Activated CD8-positive, alpha-beta T cell treated with anti-CD3 and anti-CD28 coated beads for 36 hours (primary cell): ENCODE data around the gene BRF1. TPM values are rescaled to one million over a fixed set of nuclear protein-coding genes. Genes with fewer than 3 reads are reported as not detected.

Experiments
- ATAC-seq: fragments of 200-7000 bp; cut with Tn5 transposase; one replicate; pipeline ENCODE4 v1.10.0; 2021; ENCODE audit warnings: mild to moderate bottlenecking, moderate library complexity
- CTCF ChIA-PET: fragments of 350-600 bp; sonication (Branson Sonifier 250); formaldehyde crosslinking; loops from one replicate; lab custom pipeline; 2021; ENCODE audit warnings: antibody characterized with exemption; lab: Charles Lee
- POLR2A ChIA-PET: fragments of 350-600 bp; sonication (Branson Sonifier 250); formaldehyde crosslinking; loops from one replicate; lab custom pipeline; 2021; ENCODE audit warnings: antibody characterized with exemption; lab: Charles Lee
- DNase-seq: peaks from one replicate; pipeline ENCODE4 v3.0.0-alpha.2; 2020
- H3K27ac Mint-ChIP-seq: one replicate; pipeline ENCODE4 v1.8.0; 2021; ENCODE audit warnings: mild to moderate bottlenecking, mixed read lengths
- H3K27me3 Mint-ChIP-seq: one replicate; pipeline ENCODE4 v1.8.0; 2021; ENCODE audit warnings: mixed read lengths
- H3K36me3 Mint-ChIP-seq: one replicate; pipeline ENCODE4 v1.8.0; 2021; ENCODE audit warnings: low read depth, mixed read lengths
- H3K4me1 Mint-ChIP-seq: one replicate; pipeline ENCODE4 v1.8.0; 2021; ENCODE audit warnings: low read depth, mixed read lengths
- H3K4me3 Mint-ChIP-seq: one replicate; pipeline ENCODE4 v1.8.0; 2021; ENCODE audit warnings: mild to moderate bottlenecking, moderate library complexity, mixed read lengths
- H3K9me3 Mint-ChIP-seq: one replicate; pipeline ENCODE4 v1.8.0; 2021; ENCODE audit warnings: mixed read lengths
- intact Hi-C: fragments of 100-400 bp; cut with micrococcal nuclease; formaldehyde crosslinking; loops from one replicate; pipeline ENCODE4 v1.10.0; 2022
- total RNA-seq, 2 experiments: library from RNA; stranded (reverse); gene quantifications; one replicate each; pipeline ENCODE4 v1.2.3, GENCODE V29; 2021
- TF ChIP-seq, protein P1 (sequence below): fragments of 200-600 bp; IDR thresholded peaks from one replicate; pipeline ENCODE4 v1.8.0; 2022; ENCODE audit warnings: antibody characterized with exemption, mild to moderate bottlenecking

Gene BRF1
- total RNA-seq, 2 experiments from 2014 or later = 25.3 to 26.6 TPM

DNA sequence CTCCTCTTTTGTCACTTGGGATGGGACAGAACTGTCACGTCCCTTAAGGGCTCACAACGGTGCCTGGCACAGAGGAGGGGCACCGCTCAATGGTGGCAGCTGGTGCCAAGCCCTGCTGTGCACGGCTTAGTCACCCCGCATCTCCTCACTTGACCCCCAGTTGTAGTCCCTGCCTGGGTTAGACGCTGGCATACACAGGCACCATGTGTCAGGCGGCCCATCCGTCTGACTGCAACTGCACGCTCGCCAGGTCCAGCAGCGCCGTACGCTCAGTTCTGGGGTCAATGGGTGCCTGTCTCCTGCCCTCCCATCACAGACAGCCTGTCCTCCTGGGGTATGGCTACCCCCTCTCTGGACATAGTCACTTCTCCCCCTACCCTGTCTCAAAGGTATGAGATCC, 12.2 kb upstream of the BRF1 start:
- Mint-ChIP-seq H3K4me3 (no peak overlapping the region), H3K36me3 (no peaks in the 10 kb centered on the region), H3K4me1 (peaks cover 29% of the 10 kb centered on the region), H3K9me3 (no peaks in the 10 kb centered on the region), H3K27ac (no peak overlapping the region), H3K27me3 (no peaks in the 10 kb centered on the region)
- DNase-seq = no peak
- intact Hi-C loops = no loop called here
- ChIA-PET POLR2A (interaction anchor here (1.6 to 2.2 kb wide), 2 partner anchors 12 to 65 kb away, joined by 4 to 10 read pairs; partner anchors contain the start of genes BRF1 and BTBD6), CTCF (interaction anchor here (1.1 to 1.7 kb wide), 3 partner anchors 12 to 32 kb away, joined by 3 to 8 read pairs (median 3); partner anchors contain the start of gene BRF1)
- ATAC-seq = no peak
- TF ChIP-seq, protein P1, sequence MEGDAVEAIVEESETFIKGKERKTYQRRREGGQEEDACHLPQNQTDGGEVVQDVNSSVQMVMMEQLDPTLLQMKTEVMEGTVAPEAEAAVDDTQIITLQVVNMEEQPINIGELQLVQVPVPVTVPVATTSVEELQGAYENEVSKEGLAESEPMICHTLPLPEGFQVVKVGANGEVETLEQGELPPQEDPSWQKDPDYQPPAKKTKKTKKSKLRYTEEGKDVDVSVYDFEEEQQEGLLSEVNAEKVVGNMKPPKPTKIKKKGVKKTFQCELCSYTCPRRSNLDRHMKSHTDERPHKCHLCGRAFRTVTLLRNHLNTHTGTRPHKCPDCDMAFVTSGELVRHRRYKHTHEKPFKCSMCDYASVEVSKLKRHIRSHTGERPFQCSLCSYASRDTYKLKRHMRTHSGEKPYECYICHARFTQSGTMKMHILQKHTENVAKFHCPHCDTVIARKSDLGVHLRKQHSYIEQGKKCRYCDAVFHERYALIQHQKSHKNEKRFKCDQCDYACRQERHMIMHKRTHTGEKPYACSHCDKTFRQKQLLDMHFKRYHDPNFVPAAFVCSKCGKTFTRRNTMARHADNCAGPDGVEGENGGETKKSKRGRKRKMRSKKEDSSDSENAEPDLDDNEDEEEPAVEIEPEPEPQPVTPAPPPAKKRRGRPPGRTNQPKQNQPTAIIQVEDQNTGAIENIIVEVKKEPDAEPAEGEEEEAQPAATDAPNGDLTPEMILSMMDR = no peak

DNA sequence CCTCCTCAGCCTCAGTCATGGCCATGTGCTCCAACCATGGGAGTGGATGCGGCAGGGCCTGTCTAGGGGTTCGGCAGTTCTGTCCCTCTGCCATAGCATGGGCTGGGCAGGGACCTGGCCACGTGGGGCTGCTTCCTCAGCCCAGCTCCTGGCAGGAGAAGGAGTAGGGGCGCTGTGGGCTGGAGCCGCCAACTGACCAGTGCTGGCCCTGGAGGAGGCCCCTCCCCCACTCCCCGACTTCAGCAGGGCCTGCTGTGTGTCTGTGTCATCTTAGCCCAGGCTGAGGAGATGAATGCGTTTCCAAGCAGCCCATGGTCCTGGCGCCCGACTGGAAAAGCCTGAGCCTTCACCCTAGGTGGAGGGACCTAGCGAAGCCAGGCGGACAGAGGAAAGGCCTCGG, 11.0 kb upstream of the BRF1 start:
- Mint-ChIP-seq H3K27me3 (no peaks in the 10 kb centered on the region), H3K4me1 (peaks cover 28% of the 10 kb centered on the region), H3K4me3 (no peak overlapping the region), H3K36me3 (no peaks in the 10 kb centered on the region), H3K27ac (no peak overlapping the region), H3K9me3 (no peaks in the 10 kb centered on the region)
- ATAC-seq (no peak), DNase-seq (no peak)
- ChIA-PET CTCF (interaction anchor here (1.2 to 1.9 kb wide), 3 partner anchors 10 to 40 kb away, joined by 4 to 5 read pairs (median 4); partner anchors contain the start of gene BRF1), POLR2A (interaction anchor here (1.1 kb wide), 1 partner anchor 19 kb away, joined by 3 read pairs; no protein-coding TSS in a partner anchor)
- TF ChIP-seq, protein P1 = no peak
- intact Hi-C loops = no loop called here

DNA sequence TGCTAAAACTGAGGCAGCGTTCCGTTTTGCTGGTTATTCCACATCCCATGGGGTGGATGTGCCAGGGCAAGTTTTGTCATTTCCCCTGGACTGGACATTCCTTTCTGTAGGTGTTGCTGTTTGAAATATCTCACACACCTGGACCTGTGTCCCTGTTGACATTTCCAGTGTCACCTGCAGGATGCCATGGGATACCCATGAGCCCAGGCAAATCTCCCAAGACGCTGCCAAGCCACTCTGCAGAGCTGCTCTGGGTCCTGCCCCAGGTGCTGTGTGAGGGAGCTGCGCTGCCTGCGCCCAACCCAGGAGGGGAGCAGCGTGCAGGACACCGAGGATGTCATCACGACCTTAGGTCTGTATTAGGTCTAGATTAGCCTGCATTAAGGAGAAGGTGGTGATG, 8.6 kb upstream of the BRF1 start:
- intact Hi-C loops = no loop called here
- TF ChIP-seq, protein P1 = no peak
- H3K27ac Mint-ChIP-seq = no peak overlapping the region
- no peak overlapping the region for H3K4me3 Mint-ChIP-seq
- peaks cover 29% of the 10 kb centered on the region for H3K4me1 Mint-ChIP-seq
- no peaks in the 10 kb centered on the region for H3K27me3 Mint-ChIP-seq
- no peaks in the 10 kb centered on the region for H3K36me3 Mint-ChIP-seq
- CTCF ChIA-PET = no interaction called here
- POLR2A ChIA-PET = no interaction called here
- ATAC-seq = no peak
- no peak for DNase-seq
- no peaks in the 10 kb centered on the region for H3K9me3 Mint-ChIP-seq

DNA sequence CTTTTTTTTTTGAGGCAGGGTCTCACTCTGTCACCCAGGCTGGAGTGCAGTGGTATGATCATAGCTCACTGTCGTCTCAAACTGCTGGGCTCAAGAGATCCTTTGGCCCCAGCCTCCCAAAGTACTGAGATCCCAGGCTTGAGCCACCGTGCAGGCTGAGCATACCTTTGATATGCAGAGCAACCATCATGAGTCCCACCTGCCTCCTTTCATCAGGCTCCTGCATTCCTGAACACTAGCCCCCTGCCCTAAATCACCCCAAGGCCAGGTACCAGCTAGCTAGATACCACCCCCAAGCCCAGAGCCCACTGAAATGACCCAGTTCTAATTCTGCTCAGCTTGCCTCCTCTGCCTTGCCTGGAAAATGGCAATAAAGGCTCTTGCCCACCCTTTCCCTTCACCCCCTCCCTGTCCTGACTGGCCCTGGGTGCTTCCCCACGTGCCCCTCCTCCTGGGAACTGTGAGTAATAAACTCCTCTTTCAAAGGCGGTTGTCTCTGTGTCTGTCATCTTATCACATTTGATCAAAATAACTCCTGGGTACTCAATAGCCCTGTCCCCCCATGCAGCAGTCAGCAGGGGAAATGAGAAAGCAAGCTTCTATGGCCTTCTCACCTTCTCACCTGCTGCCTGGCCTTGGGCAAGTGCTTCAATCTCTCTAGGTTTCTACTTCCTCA, 6.4 kb upstream of the BRF1 start:
- DNase-seq (peak; percentile 32), ATAC-seq (peak; percentile 71)
- Mint-ChIP-seq H3K27ac (peak overlapping the region; percentile 56), H3K36me3 (no peaks in the 10 kb centered on the region), H3K4me1 (peaks cover 30% of the 10 kb centered on the region), H3K27me3 (no peaks in the 10 kb centered on the region), H3K9me3 (no peaks in the 10 kb centered on the region), H3K4me3 (no peak overlapping the region)
- POLR2A ChIA-PET = interaction anchor here (1.0 to 1.3 kb wide), 3 partner anchors 8 to 58 kb away, joined by 3 to 4 read pairs (median 3); partner anchors contain the start of gene PACS2
- CTCF ChIA-PET = no interaction called here
- intact Hi-C loops = no loop called here
- TF ChIP-seq, protein P1 = no peak

DNA sequence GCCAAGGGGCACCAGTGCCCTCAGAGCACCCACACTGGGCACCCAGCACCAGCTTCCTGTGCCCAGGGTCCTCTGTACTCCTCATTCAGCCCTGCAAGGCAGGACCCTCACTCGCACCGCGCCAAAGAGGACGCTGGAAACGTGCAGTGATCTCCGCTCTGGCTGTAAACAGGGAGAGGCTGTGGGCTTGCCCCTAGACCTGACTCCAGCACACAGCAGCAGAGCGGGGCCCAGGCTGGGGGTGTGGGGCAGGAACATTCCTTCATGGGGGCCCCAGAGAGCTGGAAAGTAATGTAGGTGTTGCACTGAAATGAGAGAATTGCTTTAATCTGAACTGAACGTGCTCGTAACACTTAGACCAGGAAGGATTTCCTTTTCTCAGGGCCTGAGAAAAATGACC, 5.0 kb upstream of the BRF1 start:
- ATAC-seq (no peak), DNase-seq (no peak)
- H3K36me3 Mint-ChIP-seq = no peaks in the 10 kb centered on the region
- H3K9me3 Mint-ChIP-seq = no peaks in the 10 kb centered on the region
- no peaks in the 10 kb centered on the region for H3K27me3 Mint-ChIP-seq
- H3K27ac Mint-ChIP-seq = peak overlapping the region; percentile 90
- POLR2A ChIA-PET = interaction anchor here (0.6 to 1.4 kb wide), 3 partner anchors 11 to 43 kb away, joined by 3 to 4 read pairs (median 3); no protein-coding TSS in a partner anchor
- peaks cover 32% of the 10 kb centered on the region for H3K4me1 Mint-ChIP-seq
- CTCF ChIA-PET = interaction anchor here (1.0 to 1.6 kb wide), 5 partner anchors 9 to 65 kb away, joined by 3 to 4 read pairs (median 3); no protein-coding TSS in a partner anchor
- no peak overlapping the region for H3K4me3 Mint-ChIP-seq
- TF ChIP-seq, protein P1 = no peak
- intact Hi-C loops = no loop called here
